Effector memory CD4-positive, alpha-beta T cell (primary cell): ENCODE results near the gene APC2.
A peak's percentile ranks its signal among the peaks of the same experiment; 100 is the strongest.

Experiments
- DNase-seq, 3 donors: peaks; one replicate each; pipeline ENCODE4 v3.0.0-alpha.2; 2020
- H3K27ac ChIP-seq: 2 replicates; pipeline ENCODE4 v1.7.0; 2013; ENCODE audit warnings: mild to moderate bottlenecking, low read length, moderate library complexity; ENCODE audit not compliant: insufficient read depth, poor library complexity, severe bottlenecking
- H3K27me3 ChIP-seq: replicated peaks from 2 replicates; pipeline ENCODE4 v1.7.0; 2013; ENCODE audit warnings: mild to moderate bottlenecking, low read length; ENCODE audit not compliant: insufficient read depth, control insufficient read depth, poor library complexity, severe bottlenecking
- H3K36me3 ChIP-seq: 2 replicates; pipeline ENCODE4 v1.7.0; 2013; ENCODE audit warnings: mild to moderate bottlenecking, low read length, moderate library complexity; ENCODE audit not compliant: control insufficient read depth, insufficient read depth
- H3K4me1 ChIP-seq: 2 replicates; pipeline ENCODE4 v1.7.0; 2013; ENCODE audit warnings: low read length, mild to moderate bottlenecking; ENCODE audit not compliant: control insufficient read depth, insufficient read depth, poor library complexity, severe bottlenecking
- H3K4me3 ChIP-seq: 2 replicates; pipeline ENCODE4 v1.7.0; 2013; ENCODE audit warnings: low read length, low read depth, mild to moderate bottlenecking; ENCODE audit not compliant: insufficient read depth, poor library complexity, severe bottlenecking
- H3K9me3 ChIP-seq: 2 replicates; pipeline ENCODE4 v1.7.0; 2013; ENCODE audit warnings: mild to moderate bottlenecking, low read length, moderate library complexity; ENCODE audit not compliant: control insufficient read depth

Gene APC2

DNA sequence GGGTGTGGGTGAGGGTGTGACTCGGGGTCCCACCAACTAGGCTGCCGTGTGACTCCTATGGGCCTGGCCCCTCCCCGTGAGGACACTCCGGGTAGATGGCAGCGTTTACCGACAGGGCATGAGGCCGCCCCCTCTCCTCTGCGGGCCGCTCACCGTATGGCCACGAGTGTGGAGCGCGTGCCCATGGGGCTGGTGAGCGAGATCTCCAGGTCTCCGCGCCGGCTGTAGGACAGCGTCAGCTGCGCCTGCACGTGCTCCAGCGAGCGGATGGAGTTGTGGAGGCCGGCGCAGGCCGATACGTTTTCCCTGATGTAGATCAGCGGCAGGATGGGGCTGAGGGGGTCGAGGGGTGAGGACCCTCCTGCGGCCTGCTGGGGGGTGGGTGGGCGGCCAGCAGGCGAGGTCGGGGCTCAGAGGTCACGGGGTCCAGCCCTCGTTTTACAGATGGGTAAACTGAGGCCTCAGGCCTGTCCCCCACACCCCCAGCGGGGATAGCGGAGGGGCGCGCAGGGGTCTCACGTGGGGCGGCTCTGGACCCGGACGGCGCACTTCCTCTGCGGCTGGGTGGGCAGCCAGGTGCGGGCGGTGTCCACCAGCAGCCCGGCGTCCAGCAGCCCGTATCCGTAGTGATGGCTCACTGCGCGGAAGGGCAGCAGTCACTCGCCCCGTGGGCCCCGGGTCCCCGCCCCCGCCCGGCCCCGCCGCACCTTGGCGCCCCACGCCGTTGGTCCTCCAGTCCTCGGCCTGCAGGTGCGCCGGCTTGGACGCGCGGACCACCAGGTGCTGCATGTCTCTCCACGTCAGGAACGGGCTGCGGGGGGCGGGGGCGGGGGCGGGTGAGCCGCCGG lies 33.4 kb downstream of the APC2 start:
- Histone ChIP-seq H3K9me3 (no peaks in the 10 kb centered on the region), H3K4me1 (peaks cover 9% of the 10 kb centered on the region), H3K4me3 (no peak overlapping the region), H3K27ac (no peak overlapping the region), H3K36me3 (no peaks in the 10 kb centered on the region), H3K27me3 (no peaks in the 10 kb centered on the region)
- DNase-seq: no peak

DNA sequence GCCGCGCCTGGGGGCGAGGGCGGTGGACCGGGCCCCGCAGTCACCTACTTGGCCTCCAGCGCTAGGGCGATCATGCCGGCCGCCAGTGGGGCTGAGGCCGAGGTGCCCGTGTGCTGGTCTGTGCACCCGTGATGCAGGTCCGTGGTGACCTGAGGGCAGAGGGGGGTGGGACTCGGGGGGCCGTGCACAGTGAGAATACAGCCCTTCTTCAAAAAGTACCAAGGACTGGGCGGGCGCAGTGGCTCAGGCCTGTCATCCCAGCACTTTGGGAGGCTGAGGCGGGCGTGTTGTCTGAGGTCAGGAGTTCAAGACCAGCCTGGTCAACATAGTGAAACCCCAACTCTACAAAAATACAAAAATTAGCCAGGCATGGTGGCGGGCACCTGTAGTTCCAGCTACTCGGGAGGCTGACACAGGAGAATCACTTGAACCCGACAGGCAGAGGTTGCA lies 34.1 kb downstream of the APC2 start:
- no peak overlapping the region for H3K4me3 ChIP-seq
- no peaks in the 10 kb centered on the region for H3K9me3 ChIP-seq
- H3K4me1 ChIP-seq: peaks cover 7% of the 10 kb centered on the region
- no peaks in the 10 kb centered on the region for H3K27me3 ChIP-seq
- H3K27ac ChIP-seq: no peak overlapping the region
- DNase-seq: no peak
- H3K36me3 ChIP-seq: no peaks in the 10 kb centered on the region

DNA sequence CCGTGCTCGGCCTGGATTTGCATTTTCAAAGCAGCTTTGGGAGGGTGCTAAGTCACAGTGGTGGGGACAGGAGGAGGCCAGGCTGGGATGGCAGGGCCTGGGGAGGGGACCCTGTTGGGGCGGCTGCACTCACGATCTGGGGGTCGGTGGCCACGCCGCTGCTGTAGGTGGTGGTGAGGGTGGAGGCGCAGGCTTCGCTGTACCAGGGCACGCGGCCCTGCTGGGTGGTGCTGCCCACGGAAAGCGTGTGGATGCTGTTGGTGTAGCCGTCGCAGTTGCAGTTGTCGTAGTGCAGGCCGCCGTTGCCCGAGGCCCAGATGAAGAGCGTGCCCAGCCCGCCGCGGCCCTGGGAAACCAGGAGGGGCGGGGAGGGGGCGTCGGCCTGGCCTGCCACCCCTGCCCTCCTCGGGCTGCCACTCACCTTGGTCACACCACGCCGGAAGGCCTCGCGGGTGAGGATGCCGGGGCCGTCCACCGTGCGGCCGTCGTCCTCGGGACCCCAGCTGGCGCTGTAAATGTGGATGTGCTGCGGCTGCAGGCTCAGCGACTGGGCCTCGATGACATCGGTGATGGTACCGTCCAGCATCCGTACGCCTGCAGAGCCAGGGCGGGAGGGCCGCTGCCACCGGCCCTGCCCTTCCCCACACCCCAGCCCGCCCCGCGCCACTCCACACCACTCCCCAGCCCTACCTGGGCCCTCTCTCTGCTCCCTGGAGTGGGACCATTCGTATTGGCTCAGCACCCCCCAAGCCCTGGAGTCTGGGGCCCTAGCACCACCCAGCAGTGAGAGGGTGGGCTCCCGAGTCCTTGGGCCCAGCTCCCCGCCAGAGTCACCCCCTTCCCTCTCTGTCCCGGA lies 37.0 kb downstream of the APC2 start:
- no peak for DNase-seq
- Histone ChIP-seq H3K4me1 (peaks cover 18% of the 10 kb centered on the region), H3K36me3 (no peaks in the 10 kb centered on the region), H3K27ac (no peak overlapping the region), H3K4me3 (no peak overlapping the region), H3K9me3 (no peaks in the 10 kb centered on the region), H3K27me3 (no peaks in the 10 kb centered on the region)

DNA sequence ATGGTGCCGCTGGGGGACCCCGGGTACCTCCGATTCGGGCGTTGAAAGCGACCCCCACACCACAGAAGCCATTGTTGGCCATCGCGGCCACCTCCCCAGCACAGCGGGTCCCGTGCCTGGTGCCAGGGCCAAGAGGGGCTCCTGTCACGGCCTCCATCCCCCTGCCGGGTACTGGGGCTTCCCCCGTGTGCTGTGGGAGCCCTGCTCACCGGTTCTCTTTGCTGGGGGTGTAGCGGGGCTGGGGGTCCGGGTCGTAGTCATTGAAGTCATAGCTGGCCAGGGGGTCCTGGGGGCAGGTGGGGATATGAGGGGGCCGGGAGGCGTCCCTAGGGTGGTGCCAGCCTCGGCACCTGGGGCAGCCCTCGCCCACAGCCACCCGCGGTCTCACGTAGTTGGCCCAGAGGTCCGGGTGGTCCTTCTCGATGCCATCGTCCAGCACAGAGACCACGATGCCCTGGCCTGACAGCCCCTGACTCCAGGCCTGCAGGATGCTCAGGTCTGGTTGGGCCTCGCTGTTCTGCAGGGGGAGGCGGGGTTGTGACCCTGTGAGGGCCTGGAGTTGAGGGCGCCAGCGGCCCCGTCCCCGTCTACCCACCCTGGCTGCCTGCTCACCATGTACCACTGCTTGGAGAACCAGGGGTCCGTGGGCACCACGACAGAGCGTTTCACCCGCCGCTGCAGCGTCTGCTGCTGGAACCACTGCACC lies 37.8 kb downstream of the APC2 start:
- Histone ChIP-seq H3K27ac (no peak overlapping the region), H3K4me3 (no peak overlapping the region), H3K4me1 (peaks cover 18% of the 10 kb centered on the region), H3K9me3 (no peaks in the 10 kb centered on the region), H3K27me3 (no peaks in the 10 kb centered on the region), H3K36me3 (no peaks in the 10 kb centered on the region)
- DNase-seq: no peak

DNA sequence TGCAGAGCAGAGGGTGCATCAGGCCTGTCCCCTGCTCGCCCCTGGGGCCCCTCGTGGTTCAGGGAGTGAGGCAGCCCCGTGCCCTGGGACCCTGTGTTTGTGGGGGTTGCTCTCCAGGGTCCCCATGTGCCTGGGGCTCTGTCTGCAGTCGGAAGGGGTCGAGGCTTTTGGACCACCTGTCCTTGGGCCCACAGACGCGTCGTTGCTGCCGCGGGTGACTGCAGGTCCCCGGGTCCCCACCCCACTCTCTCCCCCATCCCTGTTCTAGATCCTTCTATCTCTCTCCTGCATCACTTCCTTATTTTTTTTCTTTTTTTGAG lies 38.3 kb downstream of the APC2 start:
- no peak overlapping the region for H3K27ac ChIP-seq
- no peaks in the 10 kb centered on the region for H3K36me3 ChIP-seq
- no peaks in the 10 kb centered on the region for H3K9me3 ChIP-seq
- H3K4me1 ChIP-seq: peaks cover 18% of the 10 kb centered on the region
- H3K4me3 ChIP-seq: no peak overlapping the region
- DNase-seq: no peak
- H3K27me3 ChIP-seq: no peaks in the 10 kb centered on the region

DNA sequence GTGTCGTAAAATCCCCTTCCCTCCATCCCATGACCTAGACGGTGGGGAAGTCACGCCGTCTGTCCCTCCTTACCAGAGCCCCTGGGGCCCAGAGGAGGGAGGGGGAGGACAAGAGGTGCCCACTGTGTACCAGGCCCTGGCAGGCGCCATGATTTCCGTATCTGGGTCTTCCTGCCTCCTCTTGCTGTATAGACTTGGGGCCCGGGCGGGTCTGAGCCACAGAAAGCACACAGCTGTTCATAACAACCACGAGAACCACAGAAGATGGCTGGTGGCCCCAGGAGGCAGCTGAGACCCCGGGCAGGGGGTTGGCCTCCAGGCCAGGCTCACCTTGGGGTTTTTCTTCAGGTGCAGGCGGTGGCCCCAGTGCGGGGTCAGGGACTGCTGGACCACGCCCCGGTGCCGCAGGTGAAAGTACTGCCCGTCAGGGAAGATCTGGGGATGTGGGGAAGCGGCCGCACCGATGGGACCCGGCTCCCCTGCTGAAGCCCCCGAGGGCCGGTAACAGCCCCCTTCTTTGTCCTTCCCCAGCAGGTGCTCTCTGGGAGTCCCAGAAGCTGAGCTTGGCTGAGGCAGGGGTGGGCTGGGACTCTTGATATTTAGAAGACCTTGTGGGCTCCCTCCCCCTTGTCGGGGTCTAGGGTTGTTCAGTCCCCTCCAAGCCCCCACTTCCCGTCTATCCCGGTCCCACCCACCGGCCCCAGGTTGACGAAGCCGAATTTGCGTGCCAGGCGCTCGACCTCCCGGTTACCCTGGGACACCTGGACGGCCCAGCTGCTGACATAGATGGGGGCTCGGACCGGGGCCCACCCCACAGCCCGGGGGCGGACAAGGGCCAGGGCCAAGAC lies 39.8 kb downstream of the APC2 start:
- Histone ChIP-seq H3K9me3 (no peaks in the 10 kb centered on the region), H3K27ac (peak overlapping the region; percentile 41), H3K4me1 (peaks cover 18% of the 10 kb centered on the region), H3K27me3 (no peaks in the 10 kb centered on the region), H3K36me3 (no peaks in the 10 kb centered on the region), H3K4me3 (peak overlapping the region; percentile 58)
- DNase-seq: no peak

DNA sequence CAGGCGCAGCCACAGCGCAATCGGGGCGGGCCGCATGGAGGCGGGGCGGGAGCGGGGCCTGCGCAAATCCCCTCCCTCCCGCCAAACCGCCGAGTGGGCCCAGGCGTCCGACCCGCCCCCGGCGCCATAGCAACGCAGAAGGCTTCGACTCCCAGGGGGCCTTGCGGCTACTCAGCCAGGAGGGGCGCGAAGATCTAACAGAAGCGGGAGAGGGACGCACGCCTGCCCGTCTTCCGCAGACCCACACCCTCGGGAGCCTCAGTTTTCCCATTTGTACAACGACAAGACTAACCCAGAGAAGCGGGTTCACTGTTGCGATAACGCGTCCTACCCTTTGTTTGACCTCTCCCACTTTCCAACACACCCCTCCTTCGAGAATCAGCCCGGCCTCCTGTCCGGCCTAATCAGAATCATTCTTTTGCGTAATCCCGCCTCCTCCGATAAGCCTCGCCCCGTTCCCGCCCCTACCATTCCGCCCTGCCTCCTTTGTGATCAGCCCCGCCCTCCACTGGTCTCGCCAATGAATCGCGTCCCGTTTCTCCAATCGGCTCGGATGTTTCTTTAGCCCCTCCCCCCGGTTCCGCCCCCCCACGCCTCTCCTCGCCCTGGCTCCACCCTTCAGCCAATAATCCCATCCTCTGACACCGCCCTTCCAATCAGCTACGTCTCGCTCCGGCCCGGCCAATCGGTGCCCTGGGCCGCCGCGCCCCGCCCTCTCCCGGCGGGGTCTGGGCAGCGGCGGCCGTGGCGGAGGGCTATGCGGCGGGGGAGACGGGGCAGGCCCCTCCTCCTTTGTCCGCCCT lies 40.6 kb downstream of the APC2 start, which contains the start of gene PCSK4:
Gene PCSK4 (minus strand): TSS at position 40 of the 803 bp plus-strand sequence. CDS start 4 bp downstream, at position 36.
- DNase-seq: peak; percentile 96 to 98 (median 97)
- no peaks in the 10 kb centered on the region for H3K36me3 ChIP-seq
- H3K27ac ChIP-seq: peak within 1 kb of the TSS; percentile 41
- peak within 1 kb of the TSS; percentile 58 for H3K4me3 ChIP-seq
- peaks cover 18% of the 10 kb centered on the region for H3K4me1 ChIP-seq
- no peaks in the 10 kb centered on the region for H3K27me3 ChIP-seq
- H3K9me3 ChIP-seq: no peaks in the 10 kb centered on the region

DNA sequence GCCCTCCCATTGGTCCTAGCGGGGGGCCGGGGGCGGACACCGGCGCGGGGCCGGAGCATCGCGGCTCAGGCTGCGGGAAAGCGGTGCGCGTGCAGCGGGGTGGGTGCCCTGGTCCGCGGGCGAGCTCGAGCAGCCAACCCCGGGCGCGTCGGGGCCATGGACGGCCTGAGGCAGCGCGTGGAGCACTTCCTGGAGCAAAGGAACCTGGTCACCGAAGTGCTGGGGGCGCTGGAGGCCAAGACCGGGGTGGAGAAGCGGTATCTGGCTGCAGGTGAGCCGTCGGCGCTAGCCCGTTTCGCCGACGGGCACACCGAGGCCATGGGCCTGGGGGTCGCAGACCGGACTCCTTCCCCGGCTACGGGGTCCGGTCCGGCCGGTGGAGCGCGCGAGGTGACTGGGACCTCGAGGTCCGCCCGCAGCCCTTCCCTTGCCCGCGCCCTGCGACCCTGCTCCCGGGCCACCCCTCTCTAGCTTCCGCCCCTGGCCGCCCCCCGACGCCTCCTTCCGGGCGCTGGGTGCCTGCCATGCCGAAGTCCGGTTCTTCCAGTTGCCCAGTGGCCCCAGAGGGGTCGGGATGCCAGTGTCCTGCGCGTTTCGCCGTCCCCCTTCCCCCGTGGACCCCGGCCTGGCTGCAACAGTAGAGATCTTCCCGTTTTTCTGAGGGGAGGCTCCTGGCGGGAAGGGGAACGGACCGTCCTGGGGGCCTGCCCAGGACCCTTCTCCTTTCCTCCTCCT lies 41.4 kb downstream of the APC2 start, which contains the start of gene REEP6:
Gene REEP6 (plus strand): TSS at position 68 of the 735 bp plus-strand sequence. CDS start 89 bp downstream, at position 157.
- H3K36me3 ChIP-seq: no peaks in the 10 kb centered on the region
- peak within 1 kb of the TSS; percentile 58 for H3K4me3 ChIP-seq
- peaks cover 18% of the 10 kb centered on the region for H3K4me1 ChIP-seq
- no peaks in the 10 kb centered on the region for H3K9me3 ChIP-seq
- H3K27me3 ChIP-seq: no peaks in the 10 kb centered on the region
- peak within 1 kb of the TSS; percentile 41 for H3K27ac ChIP-seq
- no peak for DNase-seq
